HAP-1 (cell line): ENCODE results near the gene TMEM131.

Experiments used
- DNase-seq, 2 experiments: peaks; one replicate each; pipeline ENCODE4 v3.0.0-alpha.2; 2016 to 2020; ENCODE audit warnings: low spot score in 2 of 2
- H3K27me3 ChIP-seq: fragments of 250-450 bp; sonication (Bioruptor Pico); 2 replicates; pipeline ENCODE4 v1.5.1; 2020; ENCODE audit warnings: low read depth, mild to moderate bottlenecking, moderate library complexity
- H3K36me3 ChIP-seq: fragments of 250-450 bp; sonication (Bioruptor Pico); replicated peaks from 2 replicates; pipeline ENCODE4 v1.5.1; 2020; ENCODE audit warnings: mild to moderate bottlenecking
- H3K4me1 ChIP-seq: fragments of 250-450 bp; sonication (Bioruptor Pico); 2 replicates; pipeline ENCODE4 v1.5.1; 2020; ENCODE audit warnings: mild to moderate bottlenecking
- H3K4me3 ChIP-seq: fragments of 250-450 bp; sonication (Bioruptor Pico); 2 replicates; pipeline ENCODE4 v1.5.1; 2020; ENCODE audit warnings: mild to moderate bottlenecking, moderate library complexity
- H3K9me3 ChIP-seq: fragments of 250-450 bp; sonication (Bioruptor Pico); 2 replicates; pipeline ENCODE4 v1.5.1; 2020; ENCODE audit warnings: mild to moderate bottlenecking, moderate library complexity
- in situ Hi-C: fragments of 300-500 bp; cut with MboI; formaldehyde crosslinking; loops from 3 replicates; pipeline ENCODE4 v1.14.3; 2020; ENCODE audit warnings: low sequenced_read_pairs, inconsistent platforms, mixed read lengths

The TMEM131 gene

DNA sequence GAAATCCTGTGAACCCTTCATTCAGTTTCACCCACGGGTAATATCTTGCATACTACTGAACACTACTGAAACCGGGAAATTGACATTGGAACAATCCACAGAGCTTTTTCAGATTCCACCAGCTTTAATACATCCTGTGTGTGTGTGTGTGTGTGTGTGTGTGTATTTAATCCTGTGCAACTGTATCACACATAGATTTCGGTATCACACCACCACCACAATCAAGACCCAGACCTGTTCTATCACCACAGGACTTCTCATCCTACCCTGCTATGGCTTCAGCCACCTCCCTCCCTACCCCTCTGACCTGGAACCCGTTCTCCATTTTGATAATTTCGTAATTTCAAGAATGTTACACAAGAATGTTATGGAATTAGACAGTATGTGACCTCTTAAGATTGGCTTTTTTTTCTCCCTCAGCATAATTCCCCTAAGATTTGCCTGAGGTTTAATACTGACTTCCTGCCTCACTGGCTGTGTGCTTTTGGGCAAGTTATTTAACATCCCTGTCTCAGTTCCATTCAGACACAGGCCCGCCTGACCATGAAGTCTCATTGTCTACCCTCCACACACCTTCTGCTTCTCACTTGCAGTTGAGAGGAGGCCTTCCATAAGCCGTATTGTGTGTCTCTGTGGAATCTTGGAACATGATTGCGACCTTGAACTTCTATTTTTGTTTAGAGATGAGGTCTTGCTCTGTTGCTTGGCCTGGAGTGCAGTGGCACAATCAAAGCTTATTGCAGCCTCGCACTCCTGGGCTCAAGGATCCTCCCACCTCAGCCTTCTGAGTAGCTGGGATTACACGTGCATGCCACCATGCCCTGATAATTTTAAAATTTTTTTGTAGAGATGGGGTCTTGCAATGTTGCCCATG, 14.4 kb upstream of the TMEM131 start:
- Histone ChIP-seq H3K36me3 (no peaks in the 10 kb centered on the region), H3K9me3 (no peaks in the 10 kb centered on the region), H3K27me3 (no peaks in the 10 kb centered on the region), H3K4me3 (no peak overlapping the region), H3K4me1 (no peaks in the 10 kb centered on the region)
- DNase-seq = no peak
- in situ Hi-C loops = no loop called here

DNA sequence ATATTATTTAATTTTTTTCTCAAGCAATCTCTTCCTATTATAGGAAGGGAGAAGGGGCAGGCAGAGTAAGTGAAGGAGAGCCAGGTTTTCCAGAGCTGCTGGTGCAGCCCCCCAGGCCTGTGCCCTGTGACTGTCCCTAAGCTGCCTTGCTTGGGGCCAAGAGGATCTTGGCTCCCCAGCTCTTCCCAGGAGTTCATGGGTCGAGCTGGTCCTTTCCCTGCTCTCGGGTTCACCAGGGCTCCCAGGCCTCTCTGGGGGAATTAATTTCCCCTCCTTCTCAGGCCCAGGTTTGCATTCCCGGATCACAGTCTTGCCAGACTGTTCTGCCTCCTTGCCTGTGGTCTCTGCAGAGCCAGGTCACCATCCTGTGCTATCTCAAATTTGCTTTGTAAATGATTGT, 12.7 kb upstream of the TMEM131 start:
- in situ Hi-C loops = no loop called here
- Histone ChIP-seq H3K4me3 (no peak overlapping the region), H3K9me3 (no peaks in the 10 kb centered on the region), H3K27me3 (no peaks in the 10 kb centered on the region), H3K36me3 (no peaks in the 10 kb centered on the region), H3K4me1 (no peaks in the 10 kb centered on the region)
- DNase-seq = no peak

DNA sequence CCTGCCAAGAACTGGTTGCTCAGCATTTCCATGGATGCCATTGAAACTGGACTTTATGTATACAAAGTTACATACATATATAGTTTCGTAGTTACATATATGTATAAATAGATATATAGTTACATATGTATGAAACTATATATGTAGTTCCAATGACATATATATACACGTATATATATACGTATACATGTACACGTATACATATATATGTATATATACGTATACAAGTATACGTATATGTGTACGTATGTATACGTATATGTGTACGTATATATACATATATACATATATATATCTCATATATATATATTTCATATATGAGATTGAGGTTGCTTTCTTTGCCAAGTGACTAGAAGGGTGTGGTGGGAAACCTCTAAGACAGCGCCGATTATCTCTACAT, 10.6 kb upstream of the TMEM131 start:
- Histone ChIP-seq H3K27me3 (no peaks in the 10 kb centered on the region), H3K4me1 (no peaks in the 10 kb centered on the region), H3K9me3 (no peaks in the 10 kb centered on the region), H3K36me3 (no peaks in the 10 kb centered on the region), H3K4me3 (no peak overlapping the region)
- DNase-seq = no peak
- in situ Hi-C loops = no loop called here

- Histone ChIP-seq H3K4me1 (no peaks in the 10 kb centered on the region), H3K27me3 (no peaks in the 10 kb centered on the region), H3K9me3 (no peaks in the 10 kb centered on the region), H3K36me3 (no peaks in the 10 kb centered on the region), H3K4me3 (no peak overlapping the region)
- in situ Hi-C loops = no loop called here
- DNase-seq = no peak
These were observed 8.9 kb upstream of the TMEM131 start for GRCh38 chr2:98004613-98005012.

DNA sequence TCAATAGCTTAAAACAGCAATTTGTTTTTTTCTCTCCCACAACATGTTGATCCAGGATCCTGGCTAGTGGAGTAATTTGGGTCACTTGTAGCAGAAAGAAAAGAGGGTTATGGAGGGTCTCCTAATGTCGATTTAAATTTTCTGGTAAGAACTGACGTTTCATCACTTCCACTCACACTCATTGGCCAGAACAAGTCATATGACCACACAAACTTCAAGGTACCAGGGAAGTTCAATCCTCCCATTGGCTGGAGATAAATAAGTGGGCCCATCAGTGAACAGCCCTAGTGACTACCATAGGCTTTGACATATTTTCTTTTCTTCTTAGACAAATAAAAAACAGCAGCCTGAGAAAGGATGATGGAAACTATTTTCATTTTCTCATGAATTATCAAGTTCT, 8.3 kb upstream of the TMEM131 start:
- H3K4me3 ChIP-seq = no peak overlapping the region
- H3K9me3 ChIP-seq = no peaks in the 10 kb centered on the region
- H3K4me1 ChIP-seq = no peaks in the 10 kb centered on the region
- no peak for DNase-seq
- H3K27me3 ChIP-seq = no peaks in the 10 kb centered on the region
- in situ Hi-C loops = no loop called here
- no peaks in the 10 kb centered on the region for H3K36me3 ChIP-seq

DNA sequence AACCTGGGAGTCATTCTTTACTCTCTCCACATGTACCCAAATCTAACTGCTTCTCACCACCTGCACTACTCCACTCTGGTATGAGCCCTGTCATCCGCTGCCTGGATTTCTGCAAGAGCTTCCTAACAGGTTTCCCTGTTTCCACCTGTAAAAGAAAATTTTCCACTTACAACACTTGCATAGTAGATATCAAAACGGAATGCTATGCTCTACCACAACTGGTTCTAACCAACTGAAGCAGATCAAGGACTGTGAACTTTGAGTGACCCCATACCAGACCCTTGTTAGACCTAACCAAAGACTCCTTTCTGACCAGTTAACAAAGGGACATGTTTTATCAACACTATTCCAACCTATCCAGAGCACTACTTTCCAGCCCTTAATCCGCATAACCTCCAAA, 3.8 kb upstream of the TMEM131 start:
- H3K4me1 ChIP-seq = 0 out of 2 replicates have a peak, but pooled peaks cover 2% of the 10 kb centered on the region
- in situ Hi-C loops = no loop called here
- H3K9me3 ChIP-seq = no peaks in the 10 kb centered on the region
- H3K27me3 ChIP-seq = no peaks in the 10 kb centered on the region
- DNase-seq = no peak
- no peak overlapping the region for H3K4me3 ChIP-seq
- no peaks in the 10 kb centered on the region for H3K36me3 ChIP-seq

GRCh38 chr2:97998431-97999005, 2.8 kb upstream of the TMEM131 start:
- H3K4me1 ChIP-seq = 0 out of 2 replicates have a peak, but pooled peaks cover 2% of the 10 kb centered on the region
- no peak for DNase-seq
- H3K36me3 ChIP-seq = no peaks in the 10 kb centered on the region
- no peaks in the 10 kb centered on the region for H3K9me3 ChIP-seq
- H3K4me3 ChIP-seq = no peak overlapping the region
- no peaks in the 10 kb centered on the region for H3K27me3 ChIP-seq
- in situ Hi-C loops = no loop called here

DNA sequence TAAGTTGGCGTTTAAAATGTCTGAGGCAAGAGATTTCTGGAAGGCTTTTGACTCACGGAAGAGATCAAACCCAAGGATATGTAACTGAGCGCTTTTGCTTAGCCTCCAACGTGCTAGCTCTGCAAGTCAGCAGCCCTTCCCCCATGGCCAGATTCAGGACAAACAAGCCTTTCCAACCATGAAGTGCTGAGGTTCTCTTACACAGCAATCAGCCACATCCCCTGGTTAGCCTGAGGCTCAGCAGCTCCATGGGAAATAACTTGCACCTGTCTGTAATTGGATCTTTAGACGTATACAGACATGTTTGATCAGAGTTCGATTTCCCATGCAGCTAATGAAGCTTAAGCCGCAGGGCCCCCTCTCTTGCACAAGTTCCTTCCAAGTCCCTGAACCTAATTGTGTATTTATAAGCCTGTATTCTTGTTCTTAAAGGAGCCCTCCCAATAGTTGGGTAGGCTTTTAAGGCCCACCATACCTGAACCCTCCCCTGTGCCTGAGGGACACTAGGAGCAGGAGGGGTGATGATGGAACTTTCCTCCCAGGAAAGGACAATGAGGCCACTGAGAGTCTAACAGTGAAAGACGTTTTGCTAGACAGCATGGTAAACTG, 2.1 kb upstream of the TMEM131 start:
- DNase-seq = no peak
- Histone ChIP-seq H3K4me1 (0 out of 2 replicates have a peak, but pooled peaks cover 2% of the 10 kb centered on the region), H3K4me3 (no peak overlapping the region), H3K36me3 (no peaks in the 10 kb centered on the region), H3K9me3 (no peaks in the 10 kb centered on the region), H3K27me3 (no peaks in the 10 kb centered on the region)
- in situ Hi-C loops = no loop called here

DNA sequence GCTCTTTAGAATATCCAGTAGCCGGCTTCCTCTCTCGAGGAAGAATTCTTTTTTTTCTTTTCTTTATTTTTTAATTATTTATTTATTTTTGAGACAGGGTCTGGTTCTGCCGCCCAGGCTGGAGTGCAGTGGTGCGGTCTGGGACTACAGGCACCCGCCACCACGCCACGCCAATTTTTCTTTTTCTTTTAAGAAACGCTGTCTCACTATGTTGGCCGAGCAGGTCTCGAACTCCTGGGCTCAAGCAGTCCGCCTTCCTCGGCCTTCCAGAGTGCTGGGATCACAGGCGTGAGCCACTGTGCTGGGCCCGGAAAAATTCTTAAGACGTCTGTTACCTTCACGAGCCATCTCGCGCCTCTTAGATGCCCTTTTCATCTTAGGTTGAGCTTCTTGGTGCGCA, 931 bp upstream of the TMEM131 start:
- Histone ChIP-seq H3K4me1 (peaks cover 2% of the 10 kb centered on the region; the same call in 1 of the 2 replicates), H3K27me3 (no peaks in the 10 kb centered on the region), H3K9me3 (no peaks in the 10 kb centered on the region), H3K4me3 (peak overlapping the region; percentile 89), H3K36me3 (no peaks in the 10 kb centered on the region)
- in situ Hi-C loops = no loop called here
- no peak for DNase-seq

GRCh38 chr2:97995026-97995733, 568 bp downstream of the TMEM131 start:
- Histone ChIP-seq H3K27me3 (no peaks in the 10 kb centered on the region), H3K4me1 (peaks cover 6% of the 10 kb centered on the region; the same call in 1 of the 2 replicates), H3K4me3 (peak overlapping the region; percentile 89), H3K9me3 (no peaks in the 10 kb centered on the region), H3K36me3 (no peaks in the 10 kb centered on the region)
- DNase-seq = peak in 1 of 2 experiments; percentile 50
- in situ Hi-C loops = no loop called here

- peak overlapping the region; percentile 89 for H3K4me3 ChIP-seq
- H3K36me3 ChIP-seq = no peaks in the 10 kb centered on the region
- DNase-seq = no peak
- peaks cover 6% of the 10 kb centered on the region; the same call in 1 of the 2 replicates for H3K4me1 ChIP-seq
- in situ Hi-C loops = no loop called here
- H3K9me3 ChIP-seq = no peaks in the 10 kb centered on the region
- no peaks in the 10 kb centered on the region for H3K27me3 ChIP-seq
These were observed 1.3 kb downstream of the TMEM131 start for GRCh38 chr2:97994476-97994875.

- Histone ChIP-seq H3K9me3 (no peaks in the 10 kb centered on the region), H3K36me3 (no peaks in the 10 kb centered on the region), H3K4me3 (peak overlapping the region; percentile 89), H3K4me1 (peaks cover 6% of the 10 kb centered on the region; the same call in 1 of the 2 replicates), H3K27me3 (no peaks in the 10 kb centered on the region)
- in situ Hi-C loops = no loop called here
- peak in 1 of 2 experiments; percentile 30 for DNase-seq
These were observed 1.8 kb downstream of the TMEM131 start for GRCh38 chr2:97993926-97994325.

- no peak for DNase-seq
- Histone ChIP-seq H3K9me3 (peaks cover 8% of the 10 kb centered on the region), H3K4me1 (peaks cover 6% of the 10 kb centered on the region; the same call in 1 of the 2 replicates), H3K36me3 (no peaks in the 10 kb centered on the region), H3K27me3 (no peaks in the 10 kb centered on the region), H3K4me3 (peak overlapping the region; percentile 89)
- in situ Hi-C loops = no loop called here
These were observed 2.6 kb downstream of the TMEM131 start for GRCh38 chr2:97992836-97993825.
